ENCODE results near the gene SUMF1.

Gene SUMF1

GRCh38 chr3:4406746-4407568, 60.1 kb downstream of the SUMF1 start:
- no peak for TF ChIP-seq CTCF (IDR thresholded peaks at IDR 0.05; ENCODE audit: control insufficient read depth, insufficient read depth, low read depth, low read length, missing control alignments)
- DNase-seq (ENCODE audit: low read depth) = no peak

GRCh38 chr3:4404881-4405280, 62.2 kb downstream of the SUMF1 start:
- H3K4me3 ChIP-seq (ENCODE audit: control insufficient read depth, low read depth, low read length) = no peak overlapping the region
- no peak for DNase-seq (ENCODE audit: low read depth)
- no peak for TF ChIP-seq CTCF (IDR thresholded peaks at IDR 0.05; ENCODE audit: control insufficient read depth, insufficient read depth, low read depth, low read length, missing control alignments)

More at GRCh38 chr3:4406746-4407568, 60.1 kb downstream of the SUMF1 start:
- no peak overlapping the region for H3K4me3 ChIP-seq (ENCODE audit: control insufficient read depth, low read depth, low read length)

- no peak for TF ChIP-seq CTCF (IDR thresholded peaks at IDR 0.05; ENCODE audit: control insufficient read depth, insufficient read depth, low read depth, low read length, missing control alignments)
- no peak overlapping the region for H3K4me3 ChIP-seq (ENCODE audit: control insufficient read depth, low read depth, low read length)
- DNase-seq (ENCODE audit: low read depth) = no peak
Observed at GRCh38 chr3:4401441-4401840, 65.6 kb downstream of the SUMF1 start.

GRCh38 chr3:4399476-4399875, 67.6 kb downstream of the SUMF1 start:
- no peak for TF ChIP-seq CTCF (IDR thresholded peaks at IDR 0.05; ENCODE audit: control insufficient read depth, insufficient read depth, low read depth, low read length, missing control alignments)
- H3K4me3 ChIP-seq (ENCODE audit: control insufficient read depth, low read depth, low read length) = no peak overlapping the region
- DNase-seq (ENCODE audit: low read depth) = no peak

GRCh38 chr3:4398941-4399245, 68.2 kb downstream of the SUMF1 start:
- DNase-seq (ENCODE audit: low read depth) = no peak
- TF ChIP-seq CTCF (IDR thresholded peaks at IDR 0.05; ENCODE audit: control insufficient read depth, insufficient read depth, low read depth, low read length, missing control alignments) = no peak
- no peak overlapping the region for H3K4me3 ChIP-seq (ENCODE audit: control insufficient read depth, low read depth, low read length)

GRCh38 chr3:4398120-4398940, 68.7 kb downstream of the SUMF1 start:
- no peak for DNase-seq (ENCODE audit: low read depth)
- no peak for TF ChIP-seq CTCF (IDR thresholded peaks at IDR 0.05; ENCODE audit: control insufficient read depth, insufficient read depth, low read depth, low read length, missing control alignments)
- H3K4me3 ChIP-seq (ENCODE audit: control insufficient read depth, low read depth, low read length) = no peak overlapping the region
